ENCODE results near the gene SMYD5. TPM values are rescaled to one million over a fixed set of nuclear protein-coding genes. Genes with fewer than 3 reads are reported as not detected.

SMYD5 gene
- total and polyA plus RNA-seq, 9 of the 15 experiments (the other 6 are each of a cell fraction or from before 2014, with no cell fraction given) = 11.4 to 56.8 (median 32.0) TPM

DNA sequence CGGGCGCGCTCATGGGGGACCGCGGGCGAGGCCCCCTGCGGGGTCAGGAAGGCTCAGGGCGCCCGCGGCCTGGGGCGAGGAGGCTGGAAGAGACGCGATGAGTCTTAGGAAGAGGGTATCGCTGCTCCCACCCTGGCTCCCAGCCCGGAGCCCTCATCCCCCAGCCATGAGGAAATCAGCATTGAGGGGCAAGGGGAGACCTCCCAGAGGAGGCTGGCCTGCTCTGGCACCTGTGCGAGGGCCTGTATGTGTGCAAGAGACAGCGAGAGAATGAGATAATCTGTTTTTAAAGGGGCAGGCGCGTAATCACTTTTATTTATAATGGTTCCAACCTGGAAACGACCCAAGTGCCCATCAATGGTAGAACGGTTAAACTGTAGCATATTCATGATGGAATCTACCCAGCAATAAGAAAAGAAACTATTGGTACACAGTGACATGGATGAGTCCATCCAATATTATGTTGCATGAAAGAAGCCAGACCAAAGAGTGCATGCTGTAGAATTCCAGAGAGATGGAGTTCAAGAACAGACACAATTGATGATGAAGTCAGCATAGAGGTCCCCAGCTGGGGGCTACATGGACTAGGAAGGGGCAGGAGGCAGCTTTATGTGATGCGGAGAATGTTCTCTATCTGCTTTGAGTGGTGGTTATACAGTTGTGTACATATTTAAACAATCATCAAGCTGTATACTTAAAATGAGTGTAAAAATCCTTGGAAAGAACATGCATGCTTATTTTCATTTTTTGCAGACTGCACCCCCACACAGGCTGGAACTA is 55.8 kb downstream of the SMYD5 start:
- H4K20me1 ChIP-seq (replicated peaks; ENCODE audit: control insufficient read depth, insufficient read depth, low read length) = peaks cover 5% of the 10 kb centered on the region; the same call in 1 of the 2 replicates
- H3K9me1 ChIP-seq (ENCODE audit: control insufficient read depth, insufficient read depth, low read length) = no peaks in the 10 kb centered on the region
- no peak for DNase-seq (ENCODE audit: extremely low read depth in 1 of 4, low spot score in 3 of 4)
- peaks cover 0 to 12% of the 10 kb centered on the region in 2 experiments; a peak in 1 of 5 replicates for H3K27me3 ChIP-seq (ENCODE audit: control insufficient read depth in 2 of 2, insufficient read depth in 2 of 2, low read length in 2 of 2)
- ATAC-seq = no peak
- FAIRE-seq = no peak
- 69% methylated on average over 14 of the region's 22 CpGs for WGBS (ENCODE audit: insufficient coverage, low coverage, missing lambda C conversion rate)
- no peak overlapping the region for H2AFZ ChIP-seq (ENCODE audit: low read depth, low read length)
- no peak overlapping the region for H3K9ac ChIP-seq (ENCODE audit: insufficient read depth in 1 of 2, low read depth in 2 of 2, low read length in 2 of 2)
- no peaks in the 10 kb centered on the region for H3K9me3 ChIP-seq (replicated peaks; ENCODE audit: control insufficient read depth, insufficient read depth, low read depth, low read length)
- peaks cover 6% of the 10 kb centered on the region; the same call in 1 of the 3 replicates for H3K36me3 ChIP-seq (ENCODE audit: control insufficient read depth, insufficient read depth, low read length)
- in situ Hi-C loops (cut with MboI) (no loop called here), intact Hi-C loops (cut with micrococcal nuclease) (no loop called here)
- CTCF ChIA-PET (ENCODE audit: low intra/inter-chr PET ratio) = no interaction called here
- H3K4me3 ChIP-seq = no peak overlapping the region
- H3K79me2 ChIP-seq (ENCODE audit: control insufficient read depth, insufficient read depth, low read length) = no peaks in the 10 kb centered on the region
- H3K27ac ChIP-seq (ENCODE audit: extremely low read depth, low read depth, low read length) = no peak overlapping the region
- H3K4me2 ChIP-seq (ENCODE audit: insufficient read depth, low read length) = no peak overlapping the region
- peaks cover 0 to 2% of the 10 kb centered on the region in 2 experiments; a peak in 1 of 5 replicates for H3K4me1 ChIP-seq (replicated peaks in 1 of 2; ENCODE audit: control insufficient read depth in 2 of 2, insufficient read depth in 2 of 2, low read length in 2 of 2)
- TF ChIP-seq ZNF717 (CRISPR knock-in tag; IDR thresholded peaks at IDR 0.05) = no peak
- no peak for TF ChIP-seq FOXK1 (CRISPR knock-in tag; IDR thresholded peaks at IDR 0.05; ENCODE audit: borderline replicate concordance)
- TF ChIP-seq, protein P1, sequence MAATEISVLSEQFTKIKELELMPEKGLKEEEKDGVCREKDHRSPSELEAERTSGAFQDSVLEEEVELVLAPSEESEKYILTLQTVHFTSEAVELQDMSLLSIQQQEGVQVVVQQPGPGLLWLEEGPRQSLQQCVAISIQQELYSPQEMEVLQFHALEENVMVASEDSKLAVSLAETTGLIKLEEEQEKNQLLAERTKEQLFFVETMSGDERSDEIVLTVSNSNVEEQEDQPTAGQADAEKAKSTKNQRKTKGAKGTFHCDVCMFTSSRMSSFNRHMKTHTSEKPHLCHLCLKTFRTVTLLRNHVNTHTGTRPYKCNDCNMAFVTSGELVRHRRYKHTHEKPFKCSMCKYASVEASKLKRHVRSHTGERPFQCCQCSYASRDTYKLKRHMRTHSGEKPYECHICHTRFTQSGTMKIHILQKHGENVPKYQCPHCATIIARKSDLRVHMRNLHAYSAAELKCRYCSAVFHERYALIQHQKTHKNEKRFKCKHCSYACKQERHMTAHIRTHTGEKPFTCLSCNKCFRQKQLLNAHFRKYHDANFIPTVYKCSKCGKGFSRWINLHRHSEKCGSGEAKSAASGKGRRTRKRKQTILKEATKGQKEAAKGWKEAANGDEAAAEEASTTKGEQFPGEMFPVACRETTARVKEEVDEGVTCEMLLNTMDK (IDR thresholded peaks at IDR 0.05; ENCODE audit: borderline replicate concordance, insufficient read depth, low read depth, low read length, poor library complexity, severe bottlenecking) = no peak
- no peak for TF ChIP-seq DDX20 (tag; IDR thresholded peaks at IDR 0.05; ENCODE audit: low read depth)
- no peak for TF ChIP-seq LARP7 (IDR thresholded peaks at IDR 0.05)
- no peak for TF ChIP-seq ZNF354B (CRISPR knock-in tag; IDR thresholded peaks at IDR 0.05)
- no peak for TF ChIP-seq YBX1 (IDR thresholded peaks at IDR 0.05)
- no TSS peak for BruUV-seq (replicated peaks)
- POLR2A ChIA-PET = no interaction called here

All from K562 (cell line).